HepG2 (cell line): ENCODE results near the gene LOXL3. TPM values are rescaled to one million over a fixed set of nuclear protein-coding genes. Genes with fewer than 3 reads are reported as not detected.

Source experiments
- ATAC-seq: fragments of 200-7000 bp; cut with Tn5 transposase; 3 replicates; pipeline ENCODE4 v1.9.1; 2020; ENCODE audit warnings: mild to moderate bottlenecking, moderate library complexity
- BruUV-seq: library from RNA; stranded (reverse); fragments of 400-500 nt; replicated peaks from 2 replicates; lab custom pipeline; 2021; lab: Mats Ljungman, UMichigan
- CTCF ChIA-PET: fragments of 300-600 bp; formaldehyde crosslinking; extraction: SDS; loops from one replicate; lab custom pipeline; 2021; ENCODE audit warnings: low total read pairs, inconsistent platforms, low intra/inter-chr PET ratio; lab: Yijun Ruan, JAX
- POLR2A ChIA-PET: fragments of 350-600 bp; sonication (Branson Sonifier 250); formaldehyde crosslinking; loops from one replicate; lab custom pipeline; 2020; ENCODE audit warnings: antibody characterized with exemption, inconsistent platforms; lab: Yijun Ruan, JAX
- DNase-seq: peaks from one replicate; pipeline ENCODE4 v3.0.0-alpha.2; 2015; ENCODE audit warnings: low spot score
- FAIRE-seq: peaks from 3 replicates; lab custom pipeline; 2011; peaks lifted over from hg19 to GRCh38; lab: Jason Lieb, UNC
- H2AFZ ChIP-seq: one replicate; pipeline ENCODE4 v1.6.1; 2011; ENCODE audit warnings: low read length, inconsistent platforms
- H3K27ac ChIP-seq: fragments of 300-600 bp; 3 replicates; pipeline ENCODE4 v1.8.0; 2011; ENCODE audit warnings: mixed run types, mild to moderate bottlenecking, mixed read lengths, low read length, inconsistent platforms; ENCODE audit not compliant: insufficient read depth; ENCODE audit errors: extremely low read length
- H3K27me3 ChIP-seq, 2 experiments: fragments of 200-600 bp in 1 of 2; 2 replicates in 1 of 2; 3 replicates in 1 of 2; pipeline versions ENCODE4 v1.6.0 to v1.8.0; 2011; ENCODE audit warnings: low read length in 2 of 2, mild to moderate bottlenecking in 2 of 2, moderate library complexity in 2 of 2, inconsistent platforms in 1 of 2; ENCODE audit not compliant: insufficient read depth in 2 of 2, control insufficient read depth in 1 of 2
- H3K36me3 ChIP-seq, 2 experiments: fragments of 200-600 bp in 1 of 2; replicated peaks in 1 of 2; 2 replicates in 1 of 2; 3 replicates in 1 of 2; pipeline versions ENCODE4 v1.5.1 to v1.8.0; 2011; ENCODE audit warnings: low read length in 2 of 2, inconsistent platforms in 1 of 2; ENCODE audit not compliant: insufficient read depth in 2 of 2, control insufficient read depth in 1 of 2
- H3K4me1 ChIP-seq: 2 replicates; pipeline ENCODE4 v1.5.1; 2012; ENCODE audit warnings: low read length, inconsistent platforms; ENCODE audit not compliant: insufficient read depth
- H3K4me2 ChIP-seq: 2 replicates; pipeline ENCODE4 v1.6.0; 2011; ENCODE audit warnings: low read depth, low read length, inconsistent platforms
- H3K4me3 ChIP-seq, 3 experiments: fragments of 200-600 bp in 1 of 3; sonication (generic), shearing (Covaris generic) in 1 of 3; replicated peaks in 1 of 3; 2 replicates each; pipeline ENCODE4 v1.5.1; 2011 to 2016; ENCODE audit warnings: low read length in 3 of 3, inconsistent platforms in 2 of 3, low read depth in 2 of 3, mild to moderate bottlenecking in 2 of 3, control low read depth in 1 of 3, mixed read lengths in 1 of 3; ENCODE audit not compliant: insufficient read depth in 1 of 3
- H3K79me2 ChIP-seq: one replicate; pipeline ENCODE4 v1.6.1; 2011; ENCODE audit warnings: low read length, inconsistent platforms; ENCODE audit not compliant: insufficient read depth
- H3K9ac ChIP-seq: 2 replicates; pipeline ENCODE4 v1.6.0; 2011; ENCODE audit warnings: mild to moderate bottlenecking, low read depth, low read length, inconsistent platforms; ENCODE audit not compliant: insufficient read depth
- H3K9me3 ChIP-seq: 2 replicates; pipeline ENCODE4 v1.5.1; 2012; ENCODE audit warnings: mild to moderate bottlenecking, low read length
- H4K20me1 ChIP-seq: 2 replicates; pipeline ENCODE4 v1.6.0; 2011; ENCODE audit warnings: inconsistent platforms, mild to moderate bottlenecking, low read length, moderate library complexity; ENCODE audit not compliant: insufficient read depth
- ARNT2 ChIP-seq: sonication (generic); formaldehyde crosslinking; IDR thresholded peaks from 2 replicates; pipeline ENCODE4 v1.8.0; 2022; ENCODE audit warnings: mild to moderate bottlenecking, low read depth, missing genetic modification reagents, moderate library complexity
- ESRRA ChIP-seq: sonication (generic); formaldehyde crosslinking; IDR thresholded peaks from 2 replicates; pipeline ENCODE4 v1.5.1; 2020; ENCODE audit warnings: mild to moderate bottlenecking, low read depth, missing genetic modification reagents
- HNRNPL ChIP-seq: fragments of 200-400 bp; formaldehyde crosslinking; IDR thresholded peaks from 2 replicates; pipeline ENCODE4 v1.6.1; 2017; ENCODE audit warnings: mild to moderate bottlenecking, low read depth, low read length
- MBD4 ChIP-seq: IDR thresholded peaks from 2 replicates; pipeline ENCODE4 v1.6.1; 2012; ENCODE audit warnings: low read length, inconsistent platforms, borderline replicate concordance
- NR2F6 ChIP-seq, 2 experiments: IDR thresholded peaks; 2 replicates each; pipeline ENCODE4 v1.6.1; 2016; ENCODE audit warnings: antibody characterized with exemption in 1 of 2, mild to moderate bottlenecking in 1 of 2
- PHF5A ChIP-seq: IDR thresholded peaks from one replicate; pipeline ENCODE4 v1.6.1; 2018; ENCODE audit warnings: low read depth, missing genetic modification reagents; ENCODE audit not compliant: unreplicated experiment
- PTBP1 ChIP-seq: fragments of 200-400 bp; formaldehyde crosslinking; IDR thresholded peaks from 2 replicates; pipeline ENCODE4 v1.6.1; 2018; ENCODE audit warnings: low read length, low read depth; ENCODE audit not compliant: poor library complexity, severe bottlenecking
- TAF15 ChIP-seq: fragments of 200-400 bp; formaldehyde crosslinking; IDR thresholded peaks from one replicate; pipeline ENCODE4 v1.6.1; 2018; ENCODE audit warnings: mild to moderate bottlenecking, low read depth, low read length; ENCODE audit not compliant: poor library complexity, severe bottlenecking
- TFDP2 ChIP-seq: sonication (generic); formaldehyde crosslinking; IDR thresholded peaks from 2 replicates; pipeline ENCODE4 v1.4.0; 2020; ENCODE audit warnings: missing genetic modification reagents
- ZKSCAN5 ChIP-seq: sonication (generic); formaldehyde crosslinking; IDR thresholded peaks from 2 replicates; pipeline ENCODE4 v1.5.1; 2020; ENCODE audit warnings: mild to moderate bottlenecking, missing genetic modification reagents
- ZMAT3 ChIP-seq: sonication (generic); formaldehyde crosslinking; conservative IDR thresholded peaks from 2 replicates; pipeline ENCODE4 v1.7.0; 2021; ENCODE audit warnings: missing genetic modification reagents
- ZNF256 ChIP-seq: sonication (generic); formaldehyde crosslinking; conservative IDR thresholded peaks from 2 replicates; pipeline ENCODE4 v1.4.0; 2020; ENCODE audit warnings: missing genetic modification reagents
- ZNF34 ChIP-seq: sonication (generic); formaldehyde crosslinking; IDR thresholded peaks from 2 replicates; pipeline ENCODE4 v1.4.0; 2020; ENCODE audit warnings: mild to moderate bottlenecking, missing genetic modification reagents, borderline replicate concordance
- ZNF484 ChIP-seq: sonication (generic); formaldehyde crosslinking; IDR thresholded peaks from 2 replicates; pipeline ENCODE4 v1.5.1; 2020; ENCODE audit warnings: mild to moderate bottlenecking, low read depth, missing genetic modification reagents, borderline replicate concordance
- ZNF609 ChIP-seq: sonication (generic); formaldehyde crosslinking; IDR thresholded peaks from 2 replicates; pipeline ENCODE4 v1.4.0; 2020; ENCODE audit warnings: mild to moderate bottlenecking, missing genetic modification reagents, borderline replicate concordance
- ZNF777 ChIP-seq: sonication (generic); formaldehyde crosslinking; IDR thresholded peaks from 2 replicates; pipeline ENCODE4 v1.4.0; 2020; ENCODE audit warnings: missing genetic modification reagents
- ZSCAN21 ChIP-seq: sonication (generic); formaldehyde crosslinking; IDR thresholded peaks from 2 replicates; pipeline ENCODE4 v1.8.0; 2022; ENCODE audit warnings: mild to moderate bottlenecking, missing genetic modification reagents, moderate library complexity, borderline replicate concordance
- WGBS: methylation state at CpG from one replicate; pipeline ENCODE4 v1.1.6; 2017; ENCODE audit warnings: low lambda C conversion rate; 5-methylcytosine and 5-hydroxymethylcytosine counted together
- in situ Hi-C: cut with HindIII; loops from 2 replicates; pipeline ENCODE4 v1.10.0; 2017; ENCODE audit warnings: low pct_unique_long_range_greater_than_20kb; ENCODE audit not compliant: extremely low pct_ligation_motif_present
- intact Hi-C: fragments of 100-400 bp; cut with micrococcal nuclease; formaldehyde crosslinking; loops from one replicate; pipeline ENCODE4 v1.10.0; 2022; ENCODE audit not compliant: unreplicated experiment
- polyA plus RNA-seq, 8 experiments: library from polyadenylated mRNA; depleted of rRNA in 3 of 8; stranded (reverse) in 7 of 8; unstranded in 1 of 8; fragments of >200 nt; fragmentation: Illumina TruSeq in 4 of 8; extraction: Trizol in 4 of 8; gene quantifications; 2 replicates each; pipeline versions ENCODE4 v1.2.1 to v1.2.3, GENCODE V29; 2011 to 2016; ENCODE audit warnings: low read depth in 4 of 8, missing spikeins in 1 of 8, mixed read lengths in 1 of 8; ENCODE audit not compliant: insufficient read depth in 1 of 8
- total RNA-seq, 5 experiments: library from RNA; depleted of rRNA; stranded (reverse); fragments of >200 nt; fragmentation: Illumina TruSeq; extraction: Trizol; gene quantifications; 2 replicates each; pipeline ENCODE4 v1.2.3, GENCODE V29; 2016; ENCODE audit warnings: low read depth in 1 of 5

LOXL3 gene
- total and polyA plus RNA-seq, 2 of the 13 experiments (the other 11 are each of a cell fraction or from before 2014, with no cell fraction given), result 0.55 to 6.5 TPM

- no peak for DNase-seq
- no TSS peak for BruUV-seq
- Histone ChIP-seq H3K4me3 (peak overlapping the region; percentile 79 to 97 (median 95)), H4K20me1 (no peaks in the 10 kb centered on the region), H3K4me1 (peaks cover 79% of the 10 kb centered on the region), H3K36me3 (no peaks in the 10 kb centered on the region; a peak in 3 of 5 replicates), H2AFZ (no peak overlapping the region), H3K9me3 (no peaks in the 10 kb centered on the region), H3K9ac (peak overlapping the region; percentile 94), H3K4me2 (peak overlapping the region; percentile 98), H3K27ac (peak overlapping the region; percentile 95), H3K79me2 (peaks cover 38% of the 10 kb centered on the region), H3K27me3 (no peaks in the 10 kb centered on the region; a peak in 1 of 5 replicates)
- in situ Hi-C loops (no loop called here), intact Hi-C loops (loop anchor here (1.0 to 2.0 kb wide), 3 partner anchors 21 to 79 kb away; partner anchors contain the start of genes AUP1, HTRA2 and TTC31)
- peak; percentile 59 for ATAC-seq
- CTCF ChIA-PET, result interaction anchor here (1.6 to 1.7 kb wide), 2 partner anchors 24 to 25 kb away, joined by 8 to 10 read pairs; partner anchors contain the start of genes CCDC142 and TTC31
- WGBS, result under 1% methylated on average over 38 of the region's 38 CpGs
- POLR2A ChIA-PET, result interaction anchor here (0.8 to 16.5 kb wide), 10 partner anchors 9 to 79 kb away, joined by 3 to 795 read pairs (median 6); partner anchors contain the start of genes AUP1, CCDC142, DQX1 and HTRA2
- FAIRE-seq, result no peak
- TF ChIP-seq MBD4 (no peak), ZNF484 (no peak), HNRNPL (0 out of 2 replicates have a peak, but pooled peaks have one; percentile 3), ARNT2 (CRISPR knock-in tag) (0 out of 2 replicates have a peak, but pooled peaks have one; percentile 5), ESRRA (0 out of 2 replicates have a peak, but pooled peaks have one; percentile 43), PHF5A (CRISPR knock-in tag) (peak; percentile 0), TAF15 (peak; percentile 88), PTBP1 (no peak), ZSCAN21 (CRISPR knock-in tag) (no peak), ZMAT3 (CRISPR knock-in tag) (0 out of 2 replicates have a peak, but pooled peaks have one; percentile 9), ZNF34 (CRISPR knock-in tag) (0 out of 2 replicates have a peak, but pooled peaks have one; percentile 46), ZNF256 (no peak), NR2F6 (IDR thresholded peaks at IDR 0.05) (0 out of 2 replicates have a peak, but pooled peaks have one; percentile 5), NR2F6 (CRISPR knock-in tag; IDR thresholded peaks at IDR 0.05) (no peak), ZKSCAN5 (CRISPR knock-in tag) (no peak), ZNF609 (CRISPR knock-in tag) (peak; percentile 48; the same call in 1 of the 2 replicates), ZNF777 (CRISPR knock-in tag) (no peak), TFDP2 (no peak)
Observed at GRCh38 chr2:74507926-74508520, 45.7 kb downstream of the LOXL3 start.
